Stimulated activated CD8-positive, alpha-beta memory T cell treated with anti-CD3 and anti-CD28 coated beads, Interleukin-2, amount 100 ng/mL, for 48 hours (primary cell): ENCODE data around the gene ALDH1L1.
"Not testable (repeated sequence)": the region's sequence is repeated elsewhere in the genome, so short reads cannot be mapped to it uniquely, and the experiment has no call there.

Experiments
- DNase-seq, 2 donors: peaks; one replicate each; pipeline ENCODE4 v3.0.0-alpha.2; 2020; ENCODE audit warnings: low read depth in 2 of 2

The ALDH1L1 gene

DNA sequence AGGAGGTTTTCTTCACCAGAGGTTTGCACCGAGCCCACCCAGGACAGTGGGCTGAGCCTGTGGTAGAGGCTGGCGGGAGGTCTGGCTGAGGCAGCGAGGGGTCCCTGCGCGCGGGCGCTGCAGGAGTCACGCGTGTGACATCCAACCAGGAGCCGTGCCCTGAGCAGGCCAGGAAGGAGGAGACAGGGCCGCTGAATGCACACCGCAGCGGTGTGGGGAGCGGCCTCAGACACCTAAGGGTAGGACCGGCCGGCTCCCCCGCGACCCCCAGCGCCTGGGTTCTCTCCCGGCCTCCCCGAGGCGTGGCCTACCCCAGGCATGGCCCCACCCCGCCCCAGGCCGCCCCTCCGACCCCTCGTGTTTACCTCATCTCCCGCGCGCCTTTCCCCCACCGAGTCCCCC lies 96.9 kb downstream of the ALDH1L1 start:
- no peak for DNase-seq

GRCh38 chr3:126083138-126083445 lies 97.3 kb downstream of the ALDH1L1 start:
- no peak for DNase-seq

DNA sequence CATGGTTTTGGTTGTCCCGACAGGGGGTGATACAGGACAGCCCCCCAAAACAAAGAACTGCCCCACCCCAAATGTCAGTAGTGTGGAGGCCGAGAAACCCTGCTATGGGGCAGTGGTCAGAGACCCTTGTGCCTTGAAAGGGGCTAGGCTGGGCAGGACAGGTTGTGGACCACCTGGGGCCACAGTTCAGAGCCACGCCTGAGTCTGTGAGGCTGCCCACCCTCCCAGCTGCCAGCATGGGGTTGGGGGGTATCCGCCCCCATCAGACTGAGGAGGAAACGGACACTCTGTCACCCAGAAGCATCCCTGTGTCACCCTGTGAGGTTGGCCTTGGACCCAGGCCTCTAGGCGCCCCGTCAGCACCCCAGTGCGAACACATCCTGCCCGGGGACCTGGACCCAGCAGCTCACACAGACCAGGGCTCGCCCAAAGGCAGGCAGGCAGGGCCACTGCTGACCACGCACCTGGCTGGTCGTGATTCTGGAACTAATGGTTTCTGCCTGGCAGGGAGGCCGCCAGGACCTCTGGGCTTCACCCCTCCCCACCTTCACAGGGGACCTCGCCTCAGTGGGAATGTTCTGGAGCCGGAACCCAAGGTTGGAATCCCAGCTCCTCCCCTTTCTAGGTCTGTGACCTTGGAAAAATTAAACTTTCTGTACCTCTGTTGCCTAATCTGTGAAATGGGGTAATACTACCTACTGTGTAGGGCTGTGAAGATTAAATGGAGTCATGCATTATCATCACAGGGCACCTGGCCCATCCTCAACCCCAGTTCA lies 97.8 kb downstream of the ALDH1L1 start:
- no peak for DNase-seq

- no peak for DNase-seq
These were observed 98.6 kb downstream of the ALDH1L1 start for GRCh38 chr3:126081618-126082361.

DNA sequence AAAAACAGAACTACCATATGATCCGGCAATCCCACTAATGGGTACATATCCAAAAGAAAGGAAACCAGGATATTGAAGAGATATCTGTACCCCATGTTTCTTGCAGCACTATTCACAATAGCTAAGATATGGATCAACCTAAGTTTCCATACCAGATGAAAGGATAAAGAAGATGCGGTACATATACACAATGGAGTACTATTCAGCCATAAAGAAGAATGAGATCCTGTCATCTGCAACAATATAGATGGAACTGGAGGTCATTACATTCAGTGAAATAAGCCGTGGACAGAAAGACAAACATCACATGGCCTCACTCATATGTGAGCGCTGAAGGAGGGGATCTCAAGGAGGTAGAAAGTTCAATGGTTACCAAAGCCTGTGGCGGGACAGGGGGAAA lies 99.4 kb downstream of the ALDH1L1 start:
- no peak for DNase-seq

DNA sequence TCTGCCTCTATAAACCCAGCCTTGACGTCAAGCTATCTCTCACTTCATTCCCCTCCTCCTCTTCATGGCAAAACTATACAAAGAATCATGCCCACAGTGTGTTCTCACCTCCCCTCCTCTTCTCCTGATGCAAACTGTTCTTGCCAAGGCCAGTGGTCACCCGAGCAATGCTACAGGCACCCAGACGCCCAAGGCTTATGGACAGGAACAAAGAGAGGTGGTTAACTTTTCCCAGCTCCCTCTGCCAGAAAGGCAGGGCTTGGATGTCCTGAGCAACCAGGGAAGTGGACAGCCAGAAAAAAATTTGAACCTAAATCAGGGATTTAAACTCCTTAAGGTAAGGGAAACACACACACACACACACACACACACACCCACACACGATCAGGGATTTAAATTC lies 101.5 kb downstream of the ALDH1L1 start:
- no peak for DNase-seq

DNA sequence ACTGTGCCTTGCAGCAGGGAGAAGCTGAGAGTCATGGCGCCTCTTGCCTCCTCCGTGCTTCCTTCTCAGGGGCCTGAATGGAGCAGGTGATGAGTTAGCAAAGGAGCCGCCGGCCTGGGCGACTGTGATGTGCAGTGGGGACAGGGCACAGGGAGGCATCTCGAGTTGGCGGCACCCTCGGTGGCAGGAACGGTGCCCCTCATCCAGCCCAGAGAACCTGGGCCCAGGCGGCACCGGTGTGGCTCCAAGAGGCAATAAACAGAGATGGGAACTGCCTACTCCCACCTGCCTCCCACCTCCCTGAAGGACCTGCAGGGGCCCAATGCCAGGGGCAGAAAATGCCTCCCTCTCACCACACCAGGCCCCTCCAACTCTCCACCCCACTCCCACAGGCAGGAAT lies 102.6 kb downstream of the ALDH1L1 start:
- no peak for DNase-seq

DNA sequence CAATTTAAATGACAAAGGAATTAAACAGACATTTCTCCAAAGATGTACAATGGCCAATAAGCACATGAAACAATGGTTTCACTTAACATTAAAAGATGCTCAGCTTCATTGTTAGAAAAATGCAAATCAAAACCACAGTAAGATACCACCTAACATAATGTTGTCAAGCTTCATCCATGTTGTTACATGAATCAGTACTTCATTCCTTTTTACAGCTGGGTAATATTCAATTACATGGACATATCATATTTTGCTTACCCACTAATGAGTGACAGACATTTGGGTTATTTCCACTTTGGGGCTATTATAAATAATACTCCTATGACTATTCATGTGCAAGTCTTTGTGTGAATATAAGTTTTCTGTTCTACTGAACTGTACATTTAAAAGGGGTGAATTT lies 104.2 kb downstream of the ALDH1L1 start:
- no peak for DNase-seq

DNA sequence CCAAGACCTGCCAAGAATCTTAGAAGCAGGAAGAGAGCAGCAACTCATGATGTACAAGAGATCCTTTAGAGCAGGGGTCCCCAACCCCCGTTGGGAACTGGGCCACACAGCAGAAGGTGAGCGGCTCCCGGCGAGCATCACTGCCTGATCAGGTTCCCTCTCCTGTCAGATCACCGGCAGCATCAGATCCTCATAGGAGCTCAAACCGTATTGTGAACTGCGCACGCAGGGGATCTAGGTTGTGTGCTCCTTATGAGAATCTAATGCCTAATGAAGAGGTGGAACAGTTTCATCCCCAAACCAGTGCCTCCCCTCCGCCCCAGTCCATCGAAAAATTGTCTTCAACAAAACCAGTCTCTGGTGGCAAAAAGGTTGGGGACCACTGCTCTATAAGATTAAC lies 110.2 kb downstream of the ALDH1L1 start:
- no peak for DNase-seq

DNA sequence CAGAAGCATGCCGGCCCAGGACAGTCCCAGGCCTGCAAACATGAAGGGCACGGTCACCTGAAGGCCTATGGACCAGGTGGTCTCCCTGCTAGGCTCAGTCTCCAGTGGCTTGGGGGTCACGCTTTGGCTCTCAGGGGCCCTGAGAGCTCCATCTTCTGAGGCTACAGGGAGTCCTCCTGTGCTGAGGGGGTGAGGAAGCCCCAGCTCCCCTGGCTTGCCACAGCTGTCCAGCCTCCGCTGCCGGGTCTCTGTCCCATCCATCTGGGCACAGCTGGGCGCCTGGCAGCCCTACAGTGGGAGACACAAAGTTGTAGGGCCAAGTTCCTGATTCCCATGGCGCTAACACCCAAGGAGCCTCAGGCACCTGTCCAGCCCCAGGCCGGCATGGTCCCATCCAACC lies 112.4 kb downstream of the ALDH1L1 start:
- DNase-seq: no peak

DNA sequence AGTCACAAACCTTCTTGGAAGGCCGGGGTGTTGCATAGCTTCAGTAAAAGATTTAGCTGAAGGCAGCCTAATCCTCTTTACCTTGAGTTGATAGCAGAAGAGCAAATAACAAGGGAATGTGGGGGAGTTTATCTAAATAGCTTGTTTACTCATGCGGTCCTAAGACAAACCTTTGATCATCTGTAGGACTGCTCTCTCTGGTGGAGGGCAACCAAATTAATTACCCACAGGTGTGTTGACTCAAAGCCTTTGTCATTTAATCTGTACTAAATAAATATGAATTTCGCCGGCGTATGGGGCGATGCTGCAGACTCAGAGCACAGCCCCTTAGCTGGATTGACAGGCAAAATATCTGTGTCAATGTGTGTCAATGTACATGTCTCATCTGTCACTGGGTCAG lies 113.7 kb downstream of the ALDH1L1 start:
- not testable (repeated sequence) for DNase-seq

DNA sequence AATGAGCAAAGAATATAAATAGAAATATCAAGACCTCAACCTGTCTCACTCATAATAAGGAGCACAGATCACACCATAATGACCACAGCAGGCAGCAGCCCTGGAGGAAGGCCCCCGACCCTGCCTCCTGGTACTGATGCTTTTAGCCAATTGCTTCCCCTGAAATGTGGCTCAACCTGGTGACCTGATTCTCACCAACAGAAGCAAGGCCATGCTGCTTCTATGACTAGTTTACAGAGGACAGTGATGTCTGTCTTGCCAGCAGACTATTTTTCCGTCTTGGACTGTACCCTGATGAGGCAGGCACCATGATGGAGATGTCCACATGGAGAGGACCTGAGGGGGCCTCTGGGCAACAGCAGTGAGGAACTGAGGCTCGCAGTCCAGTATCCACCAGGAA lies 114.5 kb downstream of the ALDH1L1 start:
- no peak for DNase-seq

GRCh38 chr3:126064627-126065258 lies 115.6 kb downstream of the ALDH1L1 start:
- DNase-seq: no peak

DNA sequence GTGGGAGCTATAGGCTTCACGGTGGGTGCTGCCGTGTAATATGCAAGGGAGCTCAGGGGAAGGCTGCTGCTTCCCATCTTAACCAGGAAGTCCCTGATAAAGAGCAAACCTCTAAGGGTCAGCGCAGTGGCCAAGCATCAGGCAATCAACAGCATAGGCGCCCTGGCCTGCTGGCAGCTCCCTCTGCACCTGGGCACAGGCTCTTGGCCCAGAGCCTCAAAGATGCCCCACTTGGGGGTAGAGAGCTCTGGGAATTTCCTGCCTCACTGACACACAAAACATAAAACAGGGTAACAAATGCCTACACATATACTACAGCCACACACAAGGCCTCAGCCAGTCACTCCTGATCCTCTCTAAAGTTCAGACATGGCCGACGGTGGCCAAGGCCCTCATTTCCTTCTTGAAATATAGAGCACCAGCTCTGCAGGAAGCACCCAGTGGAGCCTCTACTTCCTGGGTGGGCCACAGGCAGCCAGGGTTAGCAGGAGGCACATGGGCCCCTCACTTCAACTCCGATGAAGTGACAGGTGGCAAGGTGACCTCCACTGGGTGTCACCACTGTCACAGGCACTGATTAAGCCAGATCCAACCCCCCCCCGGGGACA lies 116.9 kb downstream of the ALDH1L1 start:
- DNase-seq: no peak

- no peak for DNase-seq
These were observed 118.9 kb downstream of the ALDH1L1 start for GRCh38 chr3:126061301-126062032.

DNA sequence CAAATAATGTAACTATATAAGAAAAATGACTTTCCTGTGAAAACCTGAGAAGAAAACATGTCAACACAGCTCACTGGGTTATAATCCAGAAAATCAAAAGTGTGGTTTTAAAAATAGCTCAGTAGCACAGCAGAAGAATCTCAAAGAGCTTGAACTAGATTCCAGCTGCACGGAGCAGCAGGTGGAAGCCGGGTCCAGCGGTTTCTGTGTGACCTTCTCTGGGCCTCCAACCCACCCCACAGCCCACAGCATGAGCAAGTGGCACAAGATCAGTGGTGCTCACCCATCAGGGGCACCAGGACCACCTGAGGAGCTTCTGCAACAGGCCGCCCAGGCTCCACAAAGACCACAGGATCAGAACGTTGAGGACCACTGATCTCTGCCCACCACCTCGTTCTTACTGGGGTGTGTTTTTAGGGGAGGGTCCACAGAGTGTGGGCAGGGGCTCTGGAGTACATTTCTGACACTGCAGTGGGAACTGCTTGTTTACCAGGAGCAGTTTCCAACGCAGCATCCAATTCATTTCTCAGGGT lies 119.7 kb downstream of the ALDH1L1 start:
- DNase-seq: no peak

GRCh38 chr3:126058666-126059065 lies 121.7 kb downstream of the ALDH1L1 start:
- no peak for DNase-seq

DNA sequence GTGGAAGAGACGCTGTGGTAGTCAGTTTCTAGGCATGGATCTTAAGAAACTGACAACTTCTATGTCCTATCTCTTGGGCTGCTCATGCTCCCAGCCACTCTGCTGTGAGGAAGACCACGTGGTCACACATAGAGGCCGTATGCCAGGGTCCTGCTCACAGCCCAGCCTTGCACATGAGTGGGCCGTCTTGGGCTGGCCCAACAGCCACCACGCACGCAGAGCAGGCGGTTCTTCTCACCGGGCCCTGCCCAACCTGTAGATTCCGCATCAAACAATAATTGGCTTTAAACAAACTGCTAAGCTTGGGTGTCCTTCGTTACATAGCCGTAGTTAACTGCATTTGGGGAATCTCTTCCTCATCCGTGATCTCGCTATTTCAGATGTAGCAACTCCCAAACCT lies 122.5 kb downstream of the ALDH1L1 start:
- DNase-seq: no peak

- no peak for DNase-seq
These were observed 122.9 kb downstream of the ALDH1L1 start for GRCh38 chr3:126057501-126057819.

DNA sequence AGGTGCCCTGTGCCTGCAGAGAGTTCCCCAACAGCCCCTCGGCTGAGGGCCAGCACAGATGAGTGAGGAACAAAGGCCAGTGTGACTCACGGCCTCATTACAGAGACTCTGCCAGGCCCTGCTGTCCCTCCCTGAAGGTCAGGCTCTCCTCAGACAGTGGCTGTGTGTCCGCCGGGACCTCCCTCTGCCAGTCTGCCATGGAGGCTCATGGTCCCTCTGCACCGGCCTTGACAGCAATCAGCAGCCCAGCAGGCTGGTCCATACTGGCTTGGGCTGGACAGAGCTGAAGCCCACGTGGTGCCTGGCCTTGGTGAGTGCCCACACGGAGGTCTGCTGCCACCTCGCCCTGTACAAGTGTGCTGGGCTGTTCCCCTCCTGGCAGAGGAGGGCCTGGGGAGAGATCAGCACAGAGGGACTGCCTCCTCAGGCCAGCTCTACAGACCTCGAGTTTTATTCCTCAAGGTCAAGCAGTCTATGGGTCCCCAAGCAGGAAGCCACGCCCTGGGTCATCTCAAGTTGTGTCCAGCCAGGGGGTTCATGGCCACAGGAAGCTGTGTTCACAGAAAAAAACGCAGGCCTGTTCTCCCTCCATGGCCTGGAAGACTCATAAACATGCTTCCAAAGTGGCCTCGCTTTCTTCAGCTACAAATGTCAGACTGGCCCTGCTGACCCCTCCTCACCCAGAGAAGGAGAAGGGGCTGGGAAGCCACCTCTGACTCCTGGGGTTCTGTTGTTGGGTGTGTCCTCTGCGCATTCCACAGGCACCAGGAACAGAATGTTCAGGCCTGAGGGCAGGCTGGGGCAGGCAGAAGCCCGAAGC lies 123.5 kb downstream of the ALDH1L1 start:
- no peak for DNase-seq

- DNase-seq: no peak
These were observed 124.3 kb downstream of the ALDH1L1 start for GRCh38 chr3:126056088-126056487.
